IMR-90 (cell line): ENCODE data around the gene SEH1L. TPM values are rescaled to one million over a fixed set of nuclear protein-coding genes. Genes with fewer than 3 reads are reported as not detected.

ENCODE experiments used
- ATAC-seq: fragments of 200-7000 bp; cut with Tn5 transposase; 2 replicates; pipeline ENCODE4 v1.9.1; 2020; ENCODE audit warnings: low read depth, mild to moderate bottlenecking, moderate library complexity
- BruUV-seq: library from RNA; stranded (reverse); fragments of 400-500 nt; replicated peaks from 2 replicates; lab custom pipeline; 2021; lab: Mats Ljungman, UMichigan
- CTCF ChIA-PET: fragments of 300-600 bp; formaldehyde crosslinking; extraction: SDS; loops from one replicate; lab custom pipeline; 2021; ENCODE audit warnings: antibody characterized with exemption; lab: Yijun Ruan, JAX
- POLR2A ChIA-PET: fragments of 300-600 bp; sonication (Branson Sonifier 250); formaldehyde crosslinking; loops from one replicate; lab custom pipeline; 2022; ENCODE audit warnings: antibody characterized with exemption; ENCODE audit not compliant: unreplicated experiment; lab: Charles Lee
- DNase-seq: peaks from one replicate; pipeline ENCODE4 v3.0.0; 2013
- H2AFZ ChIP-seq: replicated peaks from 2 replicates; pipeline ENCODE3; 2013; ENCODE audit warnings: low read length, mild to moderate bottlenecking; ENCODE audit not compliant: poor library complexity
- H2AK5ac ChIP-seq: 2 replicates; pipeline ENCODE4 v1.6.1; 2013; ENCODE audit warnings: low read depth, low read length, inconsistent platforms
- H2AK9ac ChIP-seq: replicated peaks from 2 replicates; pipeline ENCODE3; 2013; ENCODE audit warnings: mild to moderate bottlenecking, low read depth, low read length, moderate library complexity; ENCODE audit not compliant: poor library complexity
- H2BK120ac ChIP-seq: 2 replicates; pipeline ENCODE4 v1.6.1; 2013; ENCODE audit warnings: low read depth, low read length, inconsistent platforms
- H2BK15ac ChIP-seq: 3 replicates; pipeline ENCODE4 v1.6.1; 2013; ENCODE audit warnings: low read depth, low read length, inconsistent platforms
- H2BK20ac ChIP-seq: 2 replicates; pipeline ENCODE4 v1.6.1; 2013; ENCODE audit warnings: low read depth, mild to moderate bottlenecking, inconsistent platforms, low read length, moderate library complexity
- H2BK5ac ChIP-seq: 2 replicates; pipeline ENCODE4 v1.6.1; 2013; ENCODE audit warnings: mild to moderate bottlenecking, low read depth, low read length, inconsistent platforms; ENCODE audit not compliant: poor library complexity, severe bottlenecking
- H3K14ac ChIP-seq: replicated peaks from 2 replicates; pipeline ENCODE4 v1.6.1; 2013; ENCODE audit warnings: low read depth, low read length, inconsistent platforms
- H3K18ac ChIP-seq: 2 replicates; pipeline ENCODE4 v1.6.1; 2013; ENCODE audit warnings: low read depth, low read length, control low read depth
- H3K23ac ChIP-seq: 2 replicates; pipeline ENCODE4 v1.6.1; 2013; ENCODE audit warnings: low read depth, low read length, inconsistent platforms
- H3K27ac ChIP-seq: 2 replicates; pipeline ENCODE4 v1.5.1; 2013; ENCODE audit warnings: mild to moderate bottlenecking, control low read depth, low read length; ENCODE audit not compliant: insufficient read depth
- H3K27me3 ChIP-seq: 2 replicates; pipeline ENCODE4 v1.6.1; 2013; ENCODE audit warnings: low read length; ENCODE audit not compliant: control insufficient read depth, insufficient read depth
- H3K36me3 ChIP-seq: 2 replicates; pipeline ENCODE4 v1.6.1; 2013; ENCODE audit warnings: low read length, mixed read lengths; ENCODE audit not compliant: control insufficient read depth, insufficient read depth
- H3K4ac ChIP-seq: 2 replicates; pipeline ENCODE4 v1.6.1; 2013; ENCODE audit warnings: low read depth, low read length, inconsistent platforms
- H3K4me1 ChIP-seq: 2 replicates; pipeline ENCODE4 v1.6.1; 2013; ENCODE audit warnings: low read length, mixed read lengths; ENCODE audit not compliant: control insufficient read depth, insufficient read depth
- H3K4me2 ChIP-seq: 2 replicates; pipeline ENCODE4 v1.6.1; 2013; ENCODE audit warnings: low read depth, mild to moderate bottlenecking, control low read depth, low read length, moderate library complexity
- H3K4me3 ChIP-seq: 2 replicates; pipeline ENCODE4 v1.5.1; 2013; ENCODE audit warnings: low read depth, mild to moderate bottlenecking, control low read depth, low read length, moderate library complexity; ENCODE audit not compliant: insufficient read depth
- H3K56ac ChIP-seq: 2 replicates; pipeline ENCODE4 v1.6.1; 2013; ENCODE audit warnings: low read length, inconsistent platforms; ENCODE audit not compliant: insufficient read depth; ENCODE audit errors: extremely low read depth
- H3K79me1 ChIP-seq, 2 experiments: 2 replicates each; pipeline ENCODE4 v1.6.1; 2013; ENCODE audit warnings: low read length in 2 of 2, inconsistent platforms in 1 of 2, low read depth in 1 of 2
- H3K9ac ChIP-seq: 2 replicates; pipeline ENCODE4 v1.6.1; 2013; ENCODE audit warnings: low read depth, low read length, control low read depth
- H3K9me1 ChIP-seq: 2 replicates; pipeline ENCODE4 v1.6.1; 2013; ENCODE audit warnings: low read length, inconsistent platforms; ENCODE audit not compliant: insufficient read depth
- H3K9me3 ChIP-seq: 2 replicates; pipeline ENCODE4 v1.6.1; 2013; ENCODE audit warnings: low read length; ENCODE audit not compliant: control insufficient read depth, insufficient read depth
- H4K20me1 ChIP-seq: 2 replicates; pipeline ENCODE4 v1.6.1; 2013; ENCODE audit warnings: low read length, inconsistent platforms; ENCODE audit not compliant: insufficient read depth
- H4K5ac ChIP-seq: 2 replicates; pipeline ENCODE4 v1.6.1; 2013; ENCODE audit warnings: mild to moderate bottlenecking, low read depth, low read length, control low read depth
- H4K8ac ChIP-seq, 2 experiments: 2 replicates each; pipeline ENCODE4 v1.6.1; 2013; ENCODE audit warnings: low read depth in 2 of 2, low read length in 2 of 2, control low read depth in 1 of 2, inconsistent platforms in 1 of 2
- H4K91ac ChIP-seq: 2 replicates; pipeline ENCODE4 v1.6.1; 2013; ENCODE audit warnings: low read depth, low read length, inconsistent platforms; ENCODE audit not compliant: insufficient read depth
- FOS ChIP-seq: fragments of 150-350 bp; IDR thresholded peaks from 2 replicates; pipeline ENCODE4 v1.6.1; 2016; ENCODE audit warnings: low read depth, low read length
- MAZ ChIP-seq: IDR thresholded peaks from 2 replicates; pipeline ENCODE4 v1.6.1; 2012; ENCODE audit warnings: low read depth, mild to moderate bottlenecking, low read length, improper control_type of control experiment, moderate library complexity, borderline replicate concordance
- NFE2L2 ChIP-seq: fragments of 150-350 bp; IDR thresholded peaks from 2 replicates; pipeline ENCODE4 v1.6.1; 2016; ENCODE audit warnings: low read depth, mild to moderate bottlenecking, low read length
- POLR2A ChIP-seq: IDR thresholded peaks from 2 replicates; pipeline ENCODE4 v1.6.1; 2012; ENCODE audit warnings: mild to moderate bottlenecking, low read depth, low read length
- RFX5 ChIP-seq: IDR thresholded peaks from 2 replicates; pipeline ENCODE4 v1.8.0; 2012; ENCODE audit warnings: low read depth, mild to moderate bottlenecking, low read length, moderate library complexity
- WGBS, 2 experiments: methylation state at CpG; one replicate each; pipeline versions ENCODE4 v1.1.5 to v1.1.7; 2013; ENCODE audit warnings: missing lambda C conversion rate in 2 of 2; ENCODE audit not compliant: insufficient read length in 1 of 2; ENCODE audit errors: extremely low coverage in 2 of 2; 5-methylcytosine and 5-hydroxymethylcytosine counted together
- dilution Hi-C: fragments of 300-500 bp; cut with HindIII; formaldehyde crosslinking; loops from one replicate; pipeline ENCODE4 v1.14.3; 2018; ENCODE audit warnings: low sequenced_read_pairs; ENCODE audit not compliant: unreplicated experiment
- in situ Hi-C: fragments of 300-500 bp; cut with MboI; formaldehyde crosslinking; loops from 3 replicates; pipeline ENCODE4 v1.14.3; 2019; ENCODE audit warnings: low sequenced_read_pairs, inconsistent platforms, mixed read lengths
- intact Hi-C: fragments of 100-400 bp; cut with micrococcal nuclease; formaldehyde crosslinking; loops from 2 replicates; pipeline ENCODE4 v1.10.0; 2022
- polyA plus RNA-seq, 3 experiments: library from polyadenylated mRNA; depleted of rRNA; stranded (reverse); fragments of >200 nt; gene quantifications; 2 replicates each; pipeline ENCODE4 v1.2.3, GENCODE V29; 2012; ENCODE audit warnings: low replicate concordance in 1 of 3
- total RNA-seq: library from RNA; depleted of rRNA; stranded (reverse); fragments of >200 nt; gene quantifications from 2 replicates; pipeline ENCODE4 v1.2.3, GENCODE V29; 2012

SEH1L gene
- total and polyA plus RNA-seq, 2 of the 4 experiments (the other 2 are of a cell fraction): 27.6 to 45.5 TPM

DNA sequence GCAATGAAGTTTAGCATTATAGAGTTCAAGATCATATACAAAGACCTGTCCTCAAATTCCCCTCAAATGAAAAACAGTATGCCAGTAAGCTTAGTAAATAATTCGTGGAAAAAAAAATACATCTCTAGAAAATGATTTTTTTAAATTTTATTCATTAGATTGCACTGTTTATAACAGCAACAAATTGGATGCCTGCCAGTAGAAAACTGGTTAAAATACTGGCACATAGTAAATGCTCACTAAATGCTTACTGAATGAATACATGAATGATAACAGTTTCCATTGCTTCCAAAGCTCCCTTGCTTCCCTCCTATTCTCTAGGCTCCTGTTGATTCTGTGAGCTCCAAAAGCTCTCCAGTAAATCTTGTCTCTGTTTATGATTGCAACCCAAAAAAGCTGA, 25.5 kb upstream of the SEH1L start:
- no peak overlapping the region for H3K4me2 ChIP-seq
- no peak for ATAC-seq
- TF ChIP-seq NFE2L2 (no peak), MAZ (no peak), FOS (no peak), POLR2A (no peak), RFX5 (no peak)
- DNase-seq: no peak
- no peak overlapping the region for H4K91ac ChIP-seq
- H2AK5ac ChIP-seq: no peak overlapping the region
- BruUV-seq: no TSS peak
- no peak overlapping the region for H3K23ac ChIP-seq
- H2BK120ac ChIP-seq: no peak overlapping the region
- H4K8ac ChIP-seq: no peak overlapping the region
- H3K9me3 ChIP-seq: no peaks in the 10 kb centered on the region
- no peaks in the 10 kb centered on the region for H4K20me1 ChIP-seq
- no CpG with 5 or more reads among the region's 1 CpG for WGBS, 2 experiments
- no peak overlapping the region for H2AK9ac ChIP-seq
- POLR2A ChIA-PET: no interaction called here
- H2BK20ac ChIP-seq: no peak overlapping the region
- no peak overlapping the region for H4K5ac ChIP-seq
- H3K4me3 ChIP-seq: no peak overlapping the region
- H2BK5ac ChIP-seq: no peak overlapping the region
- no peak overlapping the region for H3K18ac ChIP-seq
- no peaks in the 10 kb centered on the region; the same call in 1 of the 2 replicates for H3K27me3 ChIP-seq
- H2AFZ ChIP-seq: no peak overlapping the region
- CTCF ChIA-PET: interaction anchor here (0.9 to 1.0 kb wide), 2 partner anchors 13 to 97 kb away, joined by 3 to 4 read pairs; no protein-coding TSS in a partner anchor
- H3K36me3 ChIP-seq: no peaks in the 10 kb centered on the region
- intact Hi-C loops (no loop called here), dilution Hi-C loops (no loop called here), in situ Hi-C loops (no loop called here)
- no peak overlapping the region for H3K14ac ChIP-seq
- no peaks in the 10 kb centered on the region for H3K4me1 ChIP-seq
- no peaks in the 10 kb centered on the region for H3K79me1 ChIP-seq
- H3K9me1 ChIP-seq: no peaks in the 10 kb centered on the region
- no peak overlapping the region for H3K27ac ChIP-seq
- H2BK15ac ChIP-seq: no peak overlapping the region
- H3K9ac ChIP-seq: no peak overlapping the region
- H3K4ac ChIP-seq: no peak overlapping the region
- no peak overlapping the region for H3K56ac ChIP-seq
